SU-DHL-6 (cell line): ENCODE results near the gene RNF111.
A peak's percentile ranks its signal among the peaks of the same experiment; 100 is the strongest.

Source experiments
- EZH2phosphoT487 ChIP-seq: fragments of 200-600 bp; sonication (generic), shearing (Covaris generic); conservative IDR thresholded peaks from 2 replicates; pipeline ENCODE4 v1.6.1; 2018; ENCODE audit warnings: mild to moderate bottlenecking, antibody characterized with exemption, low read length, moderate library complexity, mixed read lengths
- TF ChIP-seq, protein P1 (sequence below): fragments of 200-600 bp; sonication (generic); IDR thresholded peaks from one replicate; pipeline ENCODE4 v1.5.1; 2017; ENCODE audit warnings: antibody characterized with exemption, mild to moderate bottlenecking, low read length, moderate library complexity; ENCODE audit not compliant: insufficient read depth, poor library complexity, severe bottlenecking

DNA sequence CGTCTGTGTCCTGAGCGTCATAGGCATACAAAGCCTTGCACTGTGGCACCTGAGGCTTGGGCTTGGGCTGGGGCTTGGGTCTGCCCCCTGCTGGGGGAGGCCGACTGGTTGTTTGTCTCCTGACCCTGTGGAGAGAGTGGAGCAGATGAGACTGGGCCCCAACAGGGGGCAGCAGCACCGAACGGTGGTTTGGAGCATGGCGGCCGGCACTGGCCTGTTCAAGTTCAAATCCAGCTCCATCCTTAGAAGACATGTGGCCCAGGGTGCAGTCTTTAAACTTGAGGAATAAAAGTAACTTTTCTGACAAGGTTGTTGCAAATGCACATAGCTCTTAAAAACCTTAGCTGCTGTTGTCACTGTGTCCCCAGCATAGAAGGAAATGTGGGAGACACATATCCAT, 150.8 kb downstream of the RNF111 start:
- TF ChIP-seq, protein P1, sequence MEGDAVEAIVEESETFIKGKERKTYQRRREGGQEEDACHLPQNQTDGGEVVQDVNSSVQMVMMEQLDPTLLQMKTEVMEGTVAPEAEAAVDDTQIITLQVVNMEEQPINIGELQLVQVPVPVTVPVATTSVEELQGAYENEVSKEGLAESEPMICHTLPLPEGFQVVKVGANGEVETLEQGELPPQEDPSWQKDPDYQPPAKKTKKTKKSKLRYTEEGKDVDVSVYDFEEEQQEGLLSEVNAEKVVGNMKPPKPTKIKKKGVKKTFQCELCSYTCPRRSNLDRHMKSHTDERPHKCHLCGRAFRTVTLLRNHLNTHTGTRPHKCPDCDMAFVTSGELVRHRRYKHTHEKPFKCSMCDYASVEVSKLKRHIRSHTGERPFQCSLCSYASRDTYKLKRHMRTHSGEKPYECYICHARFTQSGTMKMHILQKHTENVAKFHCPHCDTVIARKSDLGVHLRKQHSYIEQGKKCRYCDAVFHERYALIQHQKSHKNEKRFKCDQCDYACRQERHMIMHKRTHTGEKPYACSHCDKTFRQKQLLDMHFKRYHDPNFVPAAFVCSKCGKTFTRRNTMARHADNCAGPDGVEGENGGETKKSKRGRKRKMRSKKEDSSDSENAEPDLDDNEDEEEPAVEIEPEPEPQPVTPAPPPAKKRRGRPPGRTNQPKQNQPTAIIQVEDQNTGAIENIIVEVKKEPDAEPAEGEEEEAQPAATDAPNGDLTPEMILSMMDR, result peak; percentile 93
- no peak for TF ChIP-seq EZH2phosphoT487
